Measurements from ENCODE around the gene STEAP2.

STEAP2 gene

DNA sequence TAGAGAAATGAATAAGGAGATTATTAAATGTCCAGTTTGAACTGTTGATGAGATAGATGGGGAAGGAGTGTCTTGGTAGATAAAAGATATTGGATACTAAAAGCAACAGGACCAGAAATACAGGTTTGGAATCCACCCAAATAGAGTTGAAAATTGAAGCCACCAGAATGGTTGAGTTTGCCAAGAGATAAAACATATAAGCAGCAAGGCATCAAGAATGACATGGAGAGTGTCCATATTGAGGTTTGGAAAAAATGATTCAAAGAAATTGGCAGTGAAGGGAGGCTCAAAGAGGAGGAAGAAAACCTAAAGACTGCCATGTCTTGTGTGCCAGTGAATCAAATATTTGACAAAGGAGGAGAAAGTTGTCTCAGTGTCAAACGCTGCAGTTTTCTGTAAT is 57.6 kb downstream of the STEAP2 start:
- no peak for DNase-seq

DNA sequence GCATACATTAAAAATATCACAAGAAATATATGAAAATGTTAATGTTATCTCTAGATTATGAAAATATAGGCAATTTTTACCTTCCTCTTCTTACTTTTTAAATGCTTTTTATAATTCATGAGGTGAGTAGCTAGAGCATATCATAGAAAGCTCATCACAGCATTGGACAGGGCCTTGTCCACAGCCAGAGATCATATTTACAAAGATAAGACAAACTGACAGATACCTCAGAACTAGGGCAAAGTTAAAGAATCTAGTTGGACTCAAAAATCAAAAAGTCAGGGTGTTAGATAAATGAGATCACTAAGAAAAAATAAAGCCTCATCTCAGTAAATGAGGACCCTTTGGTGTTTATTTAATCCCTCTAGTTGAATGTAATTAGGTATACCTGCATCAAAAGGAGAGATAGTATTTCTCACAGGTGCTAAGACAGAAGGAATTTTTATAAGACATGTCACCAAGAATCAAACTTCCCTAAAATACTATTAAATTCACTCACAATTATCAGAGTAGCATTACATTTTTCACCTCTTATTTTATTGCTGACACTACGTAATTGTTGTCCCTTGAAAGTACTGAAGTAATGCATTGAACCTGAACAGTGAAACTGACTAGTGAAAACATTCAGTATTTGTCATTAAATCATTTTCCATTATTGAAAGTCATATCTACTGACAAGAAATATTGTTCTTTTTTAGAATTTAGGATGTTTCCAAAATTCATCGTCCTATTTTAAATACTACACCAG is 59.1 kb downstream of the STEAP2 start:
- DNase-seq: no peak

DNA sequence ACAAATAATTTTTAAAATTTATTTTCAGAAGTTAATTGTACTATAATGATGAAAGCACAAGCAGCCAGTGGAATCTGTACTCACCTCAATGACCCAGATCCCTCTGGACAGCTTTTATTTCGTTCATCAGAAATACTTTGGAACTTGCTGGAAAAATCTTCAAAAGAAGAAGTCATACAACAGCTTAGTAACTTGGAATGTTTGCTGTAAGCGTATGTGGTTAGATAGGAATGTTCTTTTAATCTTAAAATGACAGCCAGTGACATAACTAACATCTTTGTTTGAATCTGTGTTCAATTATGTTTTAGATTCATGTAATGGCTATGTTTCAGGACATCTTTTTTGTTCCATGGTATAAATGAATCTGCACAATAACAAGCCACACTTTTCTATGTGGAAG is 60.2 kb downstream of the STEAP2 start:
- no peak for DNase-seq

- DNase-seq: no peak
Observed at GRCh38 chr7:90272242-90272641, 60.7 kb downstream of the STEAP2 start.

DNA sequence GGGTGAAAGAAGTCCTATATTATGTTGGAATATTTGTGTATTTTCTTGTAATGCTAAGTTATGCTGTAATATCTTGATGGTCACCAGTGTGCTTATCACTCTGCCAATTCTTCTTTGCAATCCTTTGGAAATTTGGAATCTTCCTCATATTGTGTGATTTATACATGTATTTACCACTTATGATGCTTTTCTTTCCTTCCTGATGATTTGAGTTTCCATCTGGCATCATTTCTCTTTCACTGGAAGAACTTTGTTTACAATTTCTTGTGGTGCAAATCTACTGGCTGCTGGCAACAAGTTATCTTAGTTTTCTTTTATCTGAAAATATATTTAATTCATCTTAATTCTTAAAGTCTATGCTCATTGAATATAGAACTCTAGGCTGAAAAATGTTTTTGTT is 62.6 kb downstream of the STEAP2 start:
- DNase-seq: no peak

GRCh38 chr7:90276033-90276728 is 64.6 kb downstream of the STEAP2 start:
- DNase-seq: no peak
